GM12801 (cell line): ENCODE results near the gene TOMM22.

ENCODE experiments used
- TF ChIP-seq, protein P1 (sequence below): IDR thresholded peaks from one replicate; pipeline ENCODE4 v1.5.1; 2011; ENCODE audit warnings: control low read depth; ENCODE audit not compliant: insufficient read length; ENCODE audit errors: extremely low read depth

TOMM22 gene

DNA sequence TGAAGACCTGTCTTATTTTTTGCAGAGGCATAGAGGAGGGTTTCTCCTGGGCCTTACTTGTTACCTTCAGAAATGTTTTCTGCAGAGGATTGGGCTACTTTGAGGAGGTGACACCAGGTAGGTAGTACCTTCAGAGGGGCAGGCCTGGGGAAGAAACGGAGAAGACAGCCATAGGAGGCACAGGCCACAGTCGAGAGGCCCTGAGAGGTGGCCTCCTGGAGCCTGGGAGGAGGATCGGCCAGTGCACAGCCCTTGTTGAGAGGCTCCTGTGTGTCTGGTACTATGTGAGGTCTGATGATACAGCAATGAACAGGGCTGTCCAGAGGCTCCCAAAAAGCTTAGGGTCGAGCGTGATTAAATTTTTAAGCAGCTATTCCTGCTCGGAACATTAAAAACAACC, 35.5 kb downstream of the TOMM22 start:
- TF ChIP-seq, protein P1, sequence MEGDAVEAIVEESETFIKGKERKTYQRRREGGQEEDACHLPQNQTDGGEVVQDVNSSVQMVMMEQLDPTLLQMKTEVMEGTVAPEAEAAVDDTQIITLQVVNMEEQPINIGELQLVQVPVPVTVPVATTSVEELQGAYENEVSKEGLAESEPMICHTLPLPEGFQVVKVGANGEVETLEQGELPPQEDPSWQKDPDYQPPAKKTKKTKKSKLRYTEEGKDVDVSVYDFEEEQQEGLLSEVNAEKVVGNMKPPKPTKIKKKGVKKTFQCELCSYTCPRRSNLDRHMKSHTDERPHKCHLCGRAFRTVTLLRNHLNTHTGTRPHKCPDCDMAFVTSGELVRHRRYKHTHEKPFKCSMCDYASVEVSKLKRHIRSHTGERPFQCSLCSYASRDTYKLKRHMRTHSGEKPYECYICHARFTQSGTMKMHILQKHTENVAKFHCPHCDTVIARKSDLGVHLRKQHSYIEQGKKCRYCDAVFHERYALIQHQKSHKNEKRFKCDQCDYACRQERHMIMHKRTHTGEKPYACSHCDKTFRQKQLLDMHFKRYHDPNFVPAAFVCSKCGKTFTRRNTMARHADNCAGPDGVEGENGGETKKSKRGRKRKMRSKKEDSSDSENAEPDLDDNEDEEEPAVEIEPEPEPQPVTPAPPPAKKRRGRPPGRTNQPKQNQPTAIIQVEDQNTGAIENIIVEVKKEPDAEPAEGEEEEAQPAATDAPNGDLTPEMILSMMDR = no peak

DNA sequence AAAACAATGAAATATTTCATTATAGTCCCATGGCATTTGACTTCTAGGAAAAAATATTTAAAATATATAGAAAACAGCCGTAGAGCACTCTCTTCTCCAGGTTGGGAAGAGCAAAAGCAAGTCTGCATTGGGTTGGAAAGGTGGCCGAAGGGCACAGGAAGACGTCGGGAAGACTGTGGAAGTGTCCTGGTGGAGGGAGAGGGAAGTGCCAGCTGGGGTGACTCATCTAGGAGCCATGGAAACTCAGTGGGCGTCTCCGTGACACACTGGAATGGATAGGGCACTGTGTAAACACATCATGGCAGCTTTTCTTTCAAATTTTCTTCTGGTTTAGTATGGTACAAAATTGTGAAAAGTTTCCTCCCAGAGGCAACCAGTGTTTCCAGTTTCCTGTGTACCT, 36.7 kb downstream of the TOMM22 start:
- TF ChIP-seq, protein P1 = no peak

DNA sequence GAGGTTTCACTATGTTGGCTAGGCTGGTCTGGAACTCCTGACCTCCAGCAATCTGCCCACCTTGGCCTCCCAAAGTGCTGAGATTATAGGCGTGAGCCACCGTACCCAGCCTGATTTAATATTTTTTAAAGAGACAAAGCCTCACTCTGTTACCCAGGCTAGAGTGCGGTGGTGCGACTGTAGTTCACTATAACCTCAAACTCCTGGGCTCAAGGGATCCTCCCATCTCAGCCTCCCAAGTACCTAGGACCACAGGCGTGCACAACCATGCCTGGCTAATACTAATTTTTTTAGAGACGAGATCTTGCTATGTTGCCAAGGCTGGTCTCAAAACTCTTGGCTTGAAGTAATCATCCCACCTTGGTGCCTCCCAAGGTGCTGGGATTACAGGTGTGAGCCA, 37.4 kb downstream of the TOMM22 start:
- TF ChIP-seq, protein P1 = no peak

DNA sequence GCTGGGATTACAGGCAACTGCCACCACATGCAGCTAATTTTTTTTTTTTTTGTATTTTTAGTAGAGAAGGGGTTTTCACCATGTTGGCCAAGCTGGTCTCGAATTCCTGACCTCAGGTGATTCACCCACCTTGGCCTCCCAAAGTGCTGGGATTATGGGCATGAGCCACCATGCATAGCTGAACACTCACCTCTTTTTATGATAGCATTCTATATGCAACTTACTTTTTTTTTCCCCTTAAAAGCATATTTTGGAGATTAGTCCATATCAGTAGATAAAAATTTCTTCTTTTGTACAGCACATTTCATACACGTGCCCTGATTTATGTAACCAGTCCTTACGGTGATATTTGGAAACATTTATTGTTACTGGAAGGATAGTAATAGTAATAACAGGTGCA, 38.6 kb downstream of the TOMM22 start:
- TF ChIP-seq, protein P1 = no peak

DNA sequence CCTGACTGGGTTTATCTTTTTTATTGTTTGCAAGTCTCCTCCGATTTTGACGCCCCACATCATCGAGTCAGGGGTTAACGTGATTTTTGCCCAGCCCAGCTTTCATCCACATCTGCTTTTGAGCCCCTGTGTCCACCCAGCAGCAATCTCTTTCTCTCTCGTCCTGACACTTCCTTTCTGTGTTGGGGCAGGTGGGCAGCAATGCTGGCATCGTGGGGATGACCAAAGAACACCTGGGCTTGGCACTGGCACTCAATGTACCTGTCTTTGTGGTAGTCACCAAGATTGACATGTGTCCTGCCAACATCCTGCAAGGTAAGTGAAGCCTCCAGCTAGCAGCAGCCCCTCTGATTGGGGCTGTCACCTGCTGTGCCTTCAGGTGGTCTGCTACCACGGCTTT, 39.8 kb downstream of the TOMM22 start:
- TF ChIP-seq, protein P1 = no peak

DNA sequence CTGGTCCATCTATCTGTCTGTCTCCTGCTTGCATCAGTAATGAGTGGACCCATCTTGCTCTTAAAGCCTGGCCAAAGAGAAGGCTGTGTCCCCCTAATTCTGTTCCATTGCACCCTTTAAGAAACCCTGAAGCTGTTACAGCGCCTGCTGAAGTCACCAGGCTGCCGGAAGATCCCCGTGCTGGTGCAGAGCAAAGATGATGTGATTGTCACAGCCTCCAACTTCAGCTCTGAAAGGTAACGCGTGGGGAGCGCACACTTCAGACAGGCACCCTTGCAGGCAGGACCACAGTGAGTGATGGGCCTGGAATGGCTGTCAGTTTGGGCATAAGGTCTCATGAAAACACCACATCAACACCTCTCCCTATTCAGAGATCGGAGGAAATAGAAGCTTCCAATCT, 42.4 kb downstream of the TOMM22 start:
- TF ChIP-seq, protein P1 = no peak

DNA sequence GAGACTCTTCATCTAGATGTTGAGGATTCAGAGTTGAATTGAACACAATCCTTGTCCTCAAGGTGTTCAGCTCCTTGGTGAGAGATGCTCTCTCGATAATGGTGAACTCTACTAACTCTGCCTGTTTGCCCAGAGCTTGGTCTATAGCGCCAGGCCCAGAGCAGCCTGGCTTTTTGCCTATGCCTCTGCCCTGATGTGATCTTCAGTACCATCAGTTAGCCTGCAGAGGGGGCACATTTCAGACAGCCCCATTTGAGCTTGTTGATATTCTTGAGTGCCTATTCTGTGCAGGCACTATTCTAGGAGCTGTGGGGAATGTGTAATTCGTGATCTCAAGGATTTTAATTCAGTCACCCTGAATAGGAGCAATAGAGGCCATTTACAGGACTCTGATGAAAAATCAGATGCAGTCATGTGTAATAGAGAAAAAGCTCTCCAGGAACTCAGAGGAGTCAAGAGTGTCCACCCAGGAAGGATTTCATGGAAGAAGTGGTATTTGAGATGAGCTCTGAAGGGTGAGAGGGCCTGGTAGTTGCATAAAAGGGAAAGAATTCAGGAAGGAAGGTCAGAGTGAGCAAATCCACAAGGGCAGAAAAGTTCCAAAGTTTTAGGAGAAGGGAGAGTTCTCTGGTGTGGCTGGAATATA, 43.3 kb downstream of the TOMM22 start:
- TF ChIP-seq, protein P1 = no peak
